H9 (cell line): Measurements from ENCODE around the gene ZFYVE28. TPM values are rescaled to one million over a fixed set of nuclear protein-coding genes. Genes with fewer than 3 reads are reported as not detected.
A peak's percentile ranks its signal among the peaks of the same experiment; 100 is the strongest.

Source experiments
- DNase-seq: peaks from one replicate; pipeline ENCODE4 v3.0.0-alpha.2; 2017
- H2AFZ ChIP-seq: one replicate; pipeline ENCODE4 v1.6.1; 2013; ENCODE audit warnings: mild to moderate bottlenecking, low read length, control low read depth, moderate library complexity
- H2AK5ac ChIP-seq: 2 replicates; pipeline ENCODE4 v1.6.1; 2013; ENCODE audit warnings: low read length, control low read depth, mixed read lengths; ENCODE audit not compliant: insufficient read length
- H2BK120ac ChIP-seq: one replicate; pipeline ENCODE4 v1.6.1; 2013; ENCODE audit warnings: low read depth, mild to moderate bottlenecking, low read length, control low read depth, inconsistent platforms; ENCODE audit not compliant: poor library complexity, severe bottlenecking
- H2BK12ac ChIP-seq: 2 replicates; pipeline ENCODE4 v1.6.1; 2013; ENCODE audit warnings: low read length, control low read depth, mixed read lengths, low read depth; ENCODE audit not compliant: insufficient read length
- H2BK15ac ChIP-seq: 2 replicates; pipeline ENCODE4 v1.6.1; 2013; ENCODE audit warnings: low read depth, low read length, control low read depth
- H2BK20ac ChIP-seq: one replicate; pipeline ENCODE4 v1.6.1; 2013; ENCODE audit warnings: low read depth, mild to moderate bottlenecking, low read length, control low read depth, inconsistent platforms; ENCODE audit not compliant: poor library complexity, severe bottlenecking
- H2BK5ac ChIP-seq: 2 replicates; pipeline ENCODE4 v1.6.1; 2013; ENCODE audit warnings: low read length, control low read depth, mixed read lengths; ENCODE audit not compliant: insufficient read length
- H3K14ac ChIP-seq: 2 replicates; pipeline ENCODE4 v1.6.1; 2013; ENCODE audit warnings: low read length, control low read depth; ENCODE audit not compliant: insufficient read depth
- H3K18ac ChIP-seq: 2 replicates; pipeline ENCODE4 v1.6.1; 2013; ENCODE audit warnings: low read depth, mild to moderate bottlenecking, mixed read lengths, low read length, control low read depth; ENCODE audit not compliant: insufficient read length
- H3K23ac ChIP-seq: 2 replicates; pipeline ENCODE4 v1.6.1; 2013; ENCODE audit warnings: low read length, control low read depth, mixed read lengths, low read depth; ENCODE audit not compliant: insufficient read length
- H3K23me2 ChIP-seq: 2 replicates; pipeline ENCODE4 v1.6.1; 2013; ENCODE audit warnings: low read depth, mild to moderate bottlenecking, mixed read lengths, low read length, control low read depth; ENCODE audit not compliant: insufficient read length, poor library complexity, severe bottlenecking
- H3K27ac ChIP-seq: 2 replicates; pipeline ENCODE4 v1.5.1; 2013; ENCODE audit warnings: low read length, control low read depth, mixed read lengths, low read depth; ENCODE audit not compliant: insufficient read length
- H3K27me3 ChIP-seq: 2 replicates; pipeline ENCODE4 v1.6.1; 2013; ENCODE audit warnings: low read length, control low read depth, inconsistent platforms; ENCODE audit not compliant: insufficient read depth
- H3K4ac ChIP-seq: 2 replicates; pipeline ENCODE4 v1.6.1; 2013; ENCODE audit warnings: low read depth, mild to moderate bottlenecking, control low read depth, inconsistent platforms, low read length, moderate library complexity
- H3K4me1 ChIP-seq: 2 replicates; pipeline ENCODE4 v1.6.1; 2013; ENCODE audit warnings: low read length, control low read depth, inconsistent platforms; ENCODE audit not compliant: insufficient read depth
- H3K4me2 ChIP-seq: 2 replicates; pipeline ENCODE4 v1.6.1; 2013; ENCODE audit warnings: low read length, control low read depth, mixed read lengths; ENCODE audit not compliant: insufficient read length, insufficient read depth
- H3K56ac ChIP-seq: 2 replicates; pipeline ENCODE4 v1.6.1; 2013; ENCODE audit warnings: low read depth, mild to moderate bottlenecking, mixed read lengths, low read length, control low read depth; ENCODE audit not compliant: insufficient read length
- H3K79me1 ChIP-seq: 2 replicates; pipeline ENCODE4 v1.6.1; 2013; ENCODE audit warnings: low read depth, mild to moderate bottlenecking, moderate library complexity, low read length, control low read depth, inconsistent platforms; ENCODE audit not compliant: insufficient read depth, poor library complexity, severe bottlenecking
- H3K79me2 ChIP-seq: 2 replicates; pipeline ENCODE4 v1.6.1; 2013; ENCODE audit warnings: low read length, control low read depth, inconsistent platforms; ENCODE audit not compliant: insufficient read depth
- H3K9ac ChIP-seq: 2 replicates; pipeline ENCODE4 v1.6.1; 2013; ENCODE audit warnings: low read length, control low read depth, mixed read lengths; ENCODE audit not compliant: insufficient read length; ENCODE audit errors: extremely low read depth
- H3K9me3 ChIP-seq: one replicate; pipeline ENCODE4 v1.6.1; 2013; ENCODE audit warnings: low read depth, low read length, inconsistent platforms; ENCODE audit not compliant: control insufficient read depth
- H3T11ph ChIP-seq: one replicate; pipeline ENCODE4 v1.6.1; 2013; ENCODE audit warnings: mild to moderate bottlenecking, low read length, control low read depth, inconsistent platforms
- H4K20me1 ChIP-seq: one replicate; pipeline ENCODE4 v1.6.1; 2013; ENCODE audit not compliant: control insufficient read depth, insufficient read length, insufficient read depth
- H4K5ac ChIP-seq: 2 replicates; pipeline ENCODE4 v1.6.1; 2013; ENCODE audit warnings: low read depth, mild to moderate bottlenecking, mixed read lengths, low read length, control low read depth; ENCODE audit not compliant: insufficient read length
- H4K8ac ChIP-seq: replicated peaks from 2 replicates; pipeline ENCODE4 v1.6.1; 2013; ENCODE audit warnings: low read length, control low read depth, mixed read lengths, low read depth; ENCODE audit not compliant: insufficient read length
- H4K91ac ChIP-seq: 2 replicates; pipeline ENCODE4 v1.6.1; 2013; ENCODE audit warnings: low read depth, mild to moderate bottlenecking, moderate library complexity, mixed read lengths, low read length, control low read depth; ENCODE audit not compliant: insufficient read length
- H3K27ac Mint-ChIP-seq, 3 experiments: 2 replicates in 2 of 3; 3 replicates in 1 of 3; pipeline ENCODE4 v1.8.0; 2020 to 2021; ENCODE audit warnings: mixed read lengths in 3 of 3, mild to moderate bottlenecking in 1 of 3, moderate library complexity in 1 of 3
- H3K27me3 Mint-ChIP-seq: 2 replicates; pipeline ENCODE4 v1.8.0; 2021; ENCODE audit warnings: low read depth, mild to moderate bottlenecking, moderate library complexity, mixed read lengths
- H3K36me3 Mint-ChIP-seq, 3 experiments: 2 replicates in 2 of 3; 3 replicates in 1 of 3; pipeline ENCODE4 v1.8.0; 2020 to 2021; ENCODE audit warnings: low read depth in 3 of 3, mixed read lengths in 3 of 3; ENCODE audit not compliant: insufficient read depth in 1 of 3
- H3K4me1 Mint-ChIP-seq, 2 experiments: 2 replicates each; pipeline ENCODE4 v1.8.0; 2020; ENCODE audit warnings: mixed read lengths in 2 of 2
- H3K4me3 Mint-ChIP-seq, 2 experiments: 2 replicates in 1 of 2; 3 replicates in 1 of 2; pipeline ENCODE4 v1.8.0; 2020 to 2021; ENCODE audit warnings: mild to moderate bottlenecking in 2 of 2, mixed read lengths in 2 of 2, moderate library complexity in 1 of 2
- H3K9me3 Mint-ChIP-seq, 2 experiments: 2 replicates in 1 of 2; 3 replicates in 1 of 2; pipeline ENCODE4 v1.8.0; 2020; ENCODE audit warnings: mild to moderate bottlenecking in 2 of 2, mixed read lengths in 2 of 2, moderate library complexity in 1 of 2
- WGBS: extraction: QIAGEN DNeasy Blood & Tissue Kit; methylation state at CpG from one replicate; pipeline ENCODE4 v1.1.7; 2013; ENCODE audit warnings: missing lambda C conversion rate, low lambda C conversion rate, mixed read lengths; ENCODE audit not compliant: insufficient read length; ENCODE audit errors: extremely low coverage; 5-methylcytosine and 5-hydroxymethylcytosine counted together
- total RNA-seq: library from RNA; stranded (reverse); gene quantifications from 2 replicates; pipeline ENCODE4 v1.2.1, GENCODE V29; 2021
- TF ChIP-seq, protein P1 (sequence below): fragments of 200-600 bp; sonication (generic); conservative IDR thresholded peaks from 3 replicates; pipeline ENCODE4 v1.8.0; 2021; ENCODE audit warnings: antibody characterized with exemption, mild to moderate bottlenecking

ZFYVE28 gene
- total RNA-seq, 1 experiment from 2014 or later = 0.98 TPM

DNA sequence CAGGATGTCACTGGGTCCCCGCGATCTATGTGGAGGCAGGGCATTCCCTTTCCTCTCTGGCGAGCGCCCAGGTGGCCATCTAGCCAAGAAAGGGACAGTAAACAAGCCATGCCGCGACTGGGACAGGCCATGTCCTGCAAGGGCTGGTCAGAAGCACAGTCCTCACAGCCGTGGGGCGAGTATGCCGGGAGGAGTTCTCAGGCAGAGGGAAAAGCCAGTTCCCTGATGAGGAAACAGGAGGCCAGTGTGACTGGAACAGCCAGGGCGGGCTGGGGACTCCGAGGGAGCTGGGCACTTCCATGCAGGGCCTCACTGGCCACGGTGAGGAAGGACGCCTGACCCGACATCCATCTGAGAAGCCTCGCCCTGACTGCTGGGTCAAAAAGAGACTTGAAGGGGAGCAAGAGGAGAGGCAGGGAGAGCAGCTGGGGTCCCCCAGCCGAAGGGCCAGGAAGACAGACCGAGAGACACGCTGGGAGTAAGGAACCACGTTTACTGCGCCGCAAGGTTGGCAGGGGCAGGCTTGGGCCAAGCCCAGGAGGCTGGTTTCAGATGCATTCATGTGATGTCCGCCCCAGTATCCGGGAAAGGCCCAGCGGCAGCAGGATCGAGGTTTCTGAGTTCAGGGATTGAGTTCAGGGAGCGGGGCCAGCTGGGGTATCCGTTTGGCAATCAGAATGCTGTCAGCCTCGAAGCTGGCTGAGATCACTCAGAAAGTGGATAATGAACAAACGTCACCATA is 15.3 kb upstream of the ZFYVE28 start:
- H3T11ph ChIP-seq = no peak overlapping the region
- DNase-seq = peak; percentile 31
- no peak overlapping the region for H4K91ac ChIP-seq
- no peaks in the 10 kb centered on the region for H3K36me3 Mint-ChIP-seq
- H3K4me3 Mint-ChIP-seq = no peak overlapping the region
- H2BK20ac ChIP-seq = no peak overlapping the region
- H3K79me2 ChIP-seq = no peaks in the 10 kb centered on the region
- H3K27ac Mint-ChIP-seq = peak overlapping the region in 2 of 3 experiments; percentile 40 to 94; a peak in 3 of 7 replicates
- no peak overlapping the region for H3K4me2 ChIP-seq
- WGBS = no CpG with 5 or more reads among the region's 29 CpGs
- TF ChIP-seq, protein P1, sequence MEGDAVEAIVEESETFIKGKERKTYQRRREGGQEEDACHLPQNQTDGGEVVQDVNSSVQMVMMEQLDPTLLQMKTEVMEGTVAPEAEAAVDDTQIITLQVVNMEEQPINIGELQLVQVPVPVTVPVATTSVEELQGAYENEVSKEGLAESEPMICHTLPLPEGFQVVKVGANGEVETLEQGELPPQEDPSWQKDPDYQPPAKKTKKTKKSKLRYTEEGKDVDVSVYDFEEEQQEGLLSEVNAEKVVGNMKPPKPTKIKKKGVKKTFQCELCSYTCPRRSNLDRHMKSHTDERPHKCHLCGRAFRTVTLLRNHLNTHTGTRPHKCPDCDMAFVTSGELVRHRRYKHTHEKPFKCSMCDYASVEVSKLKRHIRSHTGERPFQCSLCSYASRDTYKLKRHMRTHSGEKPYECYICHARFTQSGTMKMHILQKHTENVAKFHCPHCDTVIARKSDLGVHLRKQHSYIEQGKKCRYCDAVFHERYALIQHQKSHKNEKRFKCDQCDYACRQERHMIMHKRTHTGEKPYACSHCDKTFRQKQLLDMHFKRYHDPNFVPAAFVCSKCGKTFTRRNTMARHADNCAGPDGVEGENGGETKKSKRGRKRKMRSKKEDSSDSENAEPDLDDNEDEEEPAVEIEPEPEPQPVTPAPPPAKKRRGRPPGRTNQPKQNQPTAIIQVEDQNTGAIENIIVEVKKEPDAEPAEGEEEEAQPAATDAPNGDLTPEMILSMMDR = no peak
- no peak overlapping the region for H3K18ac ChIP-seq
- H3K23me2 ChIP-seq = no peaks in the 10 kb centered on the region
- no peak overlapping the region for H3K27ac ChIP-seq
- no peak overlapping the region for H3K4ac ChIP-seq
- no peaks in the 10 kb centered on the region for H3K4me1 ChIP-seq
- no peak overlapping the region for H2BK5ac ChIP-seq
- H2BK15ac ChIP-seq = no peak overlapping the region
- H2AFZ ChIP-seq = no peak overlapping the region
- peaks cover 4% of the 10 kb centered on the region; the same call in 1 of the 2 replicates for H3K27me3 Mint-ChIP-seq
- H3K9ac ChIP-seq = no peak overlapping the region
- no peaks in the 10 kb centered on the region for H3K79me1 ChIP-seq
- H2AK5ac ChIP-seq = no peak overlapping the region
- no peaks in the 10 kb centered on the region; a peak in 1 of 5 replicates for H3K9me3 Mint-ChIP-seq
- no peak overlapping the region for H3K56ac ChIP-seq
- no peaks in the 10 kb centered on the region for H3K9me3 ChIP-seq
- H3K23ac ChIP-seq = no peak overlapping the region
- H4K20me1 ChIP-seq = no peaks in the 10 kb centered on the region
- peaks cover 6 to 9% of the 10 kb centered on the region in 2 experiments for H3K4me1 Mint-ChIP-seq
- no peaks in the 10 kb centered on the region for H3K27me3 ChIP-seq
- no peak overlapping the region for H4K5ac ChIP-seq
- H3K14ac ChIP-seq = no peak overlapping the region; the same call in 1 of the 2 replicates
- H4K8ac ChIP-seq = no peak overlapping the region
- H2BK12ac ChIP-seq = no peak overlapping the region
- no peak overlapping the region for H2BK120ac ChIP-seq
